Measurements from ENCODE around the gene PRDM16. TPM values are rescaled to one million over a fixed set of nuclear protein-coding genes. Genes with fewer than 3 reads are reported as not detected.

PRDM16 gene
- total RNA-seq, 1 donor from 2014 or later: 21.4 TPM

- H3K36me3 Mint-ChIP-seq (ENCODE audit: low read depth, unreplicated experiment): no peaks in the 10 kb centered on the region
- H3K27ac Mint-ChIP-seq (ENCODE audit: unreplicated experiment): no peak overlapping the region
- no peak for TF ChIP-seq CTCF (IDR thresholded peaks at IDR 0.05; ENCODE audit: unreplicated experiment)
- peaks cover 10% of the 10 kb centered on the region for H3K27me3 Mint-ChIP-seq (ENCODE audit: unreplicated experiment)
- no peak for DNase-seq (ENCODE audit: low spot score)
- no peaks in the 10 kb centered on the region for H3K4me1 Mint-ChIP-seq (ENCODE audit: unreplicated experiment)
- H3K9me3 Mint-ChIP-seq (ENCODE audit: unreplicated experiment): no peaks in the 10 kb centered on the region
- no peak overlapping the region for H3K4me3 Mint-ChIP-seq (ENCODE audit: unreplicated experiment)
These were observed 162.2 kb downstream of the PRDM16 start for GRCh38 chr1:3231245-3231644.

DNA sequence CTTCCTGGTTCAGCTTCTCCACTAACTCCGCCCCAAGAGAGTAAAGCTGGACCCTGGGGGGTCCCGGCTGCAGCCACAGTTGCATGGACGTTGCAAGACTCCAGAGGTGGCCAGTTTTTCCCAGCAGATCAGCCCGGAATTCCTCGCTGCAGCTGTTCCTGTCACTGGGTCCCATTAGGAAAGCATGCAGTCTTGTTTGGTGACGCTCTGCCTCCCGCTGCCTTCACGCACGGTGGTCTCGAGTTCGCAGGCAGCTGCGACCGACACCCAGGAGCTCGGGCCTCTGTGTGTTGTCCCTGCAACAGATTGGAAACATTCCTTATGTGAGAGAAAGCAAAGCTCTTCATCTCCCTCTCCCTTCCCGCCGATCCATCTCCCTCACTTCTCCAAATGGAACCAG is 162.8 kb downstream of the PRDM16 start:
- no peaks in the 10 kb centered on the region for H3K4me1 Mint-ChIP-seq (ENCODE audit: unreplicated experiment)
- peaks cover 10% of the 10 kb centered on the region for H3K27me3 Mint-ChIP-seq (ENCODE audit: unreplicated experiment)
- DNase-seq (ENCODE audit: low spot score): no peak
- no peak overlapping the region for H3K27ac Mint-ChIP-seq (ENCODE audit: unreplicated experiment)
- H3K9me3 Mint-ChIP-seq (ENCODE audit: unreplicated experiment): no peaks in the 10 kb centered on the region
- no peak for TF ChIP-seq CTCF (IDR thresholded peaks at IDR 0.05; ENCODE audit: unreplicated experiment)
- H3K4me3 Mint-ChIP-seq (ENCODE audit: unreplicated experiment): no peak overlapping the region
- H3K36me3 Mint-ChIP-seq (ENCODE audit: low read depth, unreplicated experiment): no peaks in the 10 kb centered on the region

GRCh38 chr1:3233031-3233430 is 164.0 kb downstream of the PRDM16 start:
- H3K36me3 Mint-ChIP-seq (ENCODE audit: low read depth, unreplicated experiment): no peaks in the 10 kb centered on the region
- TF ChIP-seq CTCF (IDR thresholded peaks at IDR 0.05; ENCODE audit: unreplicated experiment): no peak
- H3K27ac Mint-ChIP-seq (ENCODE audit: unreplicated experiment): no peak overlapping the region
- H3K9me3 Mint-ChIP-seq (ENCODE audit: unreplicated experiment): no peaks in the 10 kb centered on the region
- H3K27me3 Mint-ChIP-seq (ENCODE audit: unreplicated experiment): peaks cover 10% of the 10 kb centered on the region
- H3K4me3 Mint-ChIP-seq (ENCODE audit: unreplicated experiment): no peak overlapping the region
- H3K4me1 Mint-ChIP-seq (ENCODE audit: unreplicated experiment): no peaks in the 10 kb centered on the region
- no peak for DNase-seq (ENCODE audit: low spot score)

- no peak for DNase-seq (ENCODE audit: low spot score)
- Mint-ChIP-seq H3K9me3 (ENCODE audit: unreplicated experiment) (no peaks in the 10 kb centered on the region), H3K36me3 (ENCODE audit: low read depth, unreplicated experiment) (no peaks in the 10 kb centered on the region), H3K27ac (ENCODE audit: unreplicated experiment) (no peak overlapping the region), H3K4me1 (ENCODE audit: unreplicated experiment) (no peaks in the 10 kb centered on the region), H3K4me3 (ENCODE audit: unreplicated experiment) (no peak overlapping the region), H3K27me3 (ENCODE audit: unreplicated experiment) (peaks cover 10% of the 10 kb centered on the region)
- TF ChIP-seq CTCF (IDR thresholded peaks at IDR 0.05; ENCODE audit: unreplicated experiment): no peak
These were observed 164.5 kb downstream of the PRDM16 start for GRCh38 chr1:3233551-3233950.

DNA sequence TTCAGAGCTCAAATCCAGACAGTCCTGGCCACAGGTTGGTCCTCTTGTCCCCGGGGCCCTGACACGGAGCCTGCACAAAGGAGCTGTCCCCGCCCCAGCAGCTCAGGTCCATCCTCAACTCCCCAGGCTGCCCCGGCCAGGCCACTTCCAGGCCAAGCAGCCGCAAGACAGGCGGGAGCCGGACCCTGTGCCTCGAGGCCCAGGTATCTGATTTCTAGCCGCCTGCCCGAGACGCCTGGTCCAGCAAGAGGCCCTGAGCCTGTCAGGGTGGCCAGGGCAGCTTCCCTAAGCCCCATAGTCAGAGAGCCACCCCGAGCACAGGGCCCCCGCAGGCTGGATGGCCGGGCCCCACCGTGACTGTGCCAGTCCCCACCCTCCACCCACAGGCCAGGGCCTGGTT is 165.3 kb downstream of the PRDM16 start:
- Mint-ChIP-seq H3K36me3 (ENCODE audit: low read depth, unreplicated experiment) (no peaks in the 10 kb centered on the region), H3K4me1 (ENCODE audit: unreplicated experiment) (no peaks in the 10 kb centered on the region), H3K27me3 (ENCODE audit: unreplicated experiment) (peaks cover 10% of the 10 kb centered on the region), H3K4me3 (ENCODE audit: unreplicated experiment) (no peak overlapping the region), H3K9me3 (ENCODE audit: unreplicated experiment) (no peaks in the 10 kb centered on the region), H3K27ac (ENCODE audit: unreplicated experiment) (no peak overlapping the region)
- no peak for TF ChIP-seq CTCF (IDR thresholded peaks at IDR 0.05; ENCODE audit: unreplicated experiment)
- DNase-seq (ENCODE audit: low spot score): no peak
